Neural cell (in vitro differentiated cells): ENCODE data around the gene BMPR2. TPM values are rescaled to one million over a fixed set of nuclear protein-coding genes. Genes with fewer than 3 reads are reported as not detected.
"Not testable (repeated sequence)": the region's sequence is repeated elsewhere in the genome, so short reads cannot be mapped to it uniquely, and the experiment has no call there.

Source experiments
- H2AFZ ChIP-seq: fragments of 200-600, 300-800 bp; sonication (generic), shearing (Covaris generic); 2 replicates; pipeline ENCODE4 v1.6.0; 2014; ENCODE audit warnings: low read depth, mild to moderate bottlenecking, antibody characterized with exemption, low read length, moderate library complexity
- H3F3A ChIP-seq: fragments of 200-600 bp; shearing (Covaris generic); 2 replicates; pipeline ENCODE4 v1.6.1; 2016; ENCODE audit warnings: mild to moderate bottlenecking, moderate library complexity, mixed read lengths, antibody characterized with exemption, low read length; ENCODE audit not compliant: insufficient read depth, poor library complexity, severe bottlenecking
- H3K27ac ChIP-seq: fragments of 200-600, 300-800 bp; sonication (generic), shearing (Covaris generic); 2 replicates; pipeline ENCODE4 v1.5.1; 2014; ENCODE audit warnings: mild to moderate bottlenecking, low read length, moderate library complexity
- H3K27me3 ChIP-seq: fragments of 300-800, 200-600 bp; sonication (generic), shearing (Covaris generic); 2 replicates; pipeline ENCODE4 v1.6.0; 2014; ENCODE audit warnings: mild to moderate bottlenecking, low read depth, low read length, moderate library complexity; ENCODE audit not compliant: insufficient read depth
- H3K36me3 ChIP-seq: fragments of 300-800, 200-600 bp; sonication (generic), shearing (Covaris generic); 2 replicates; pipeline ENCODE4 v1.5.1; 2014; ENCODE audit warnings: mild to moderate bottlenecking, antibody characterized with exemption, low read length, moderate library complexity; ENCODE audit not compliant: insufficient read depth
- H3K4me2 ChIP-seq: fragments of 300-800, 200-600 bp; sonication (generic), shearing (Covaris generic); 2 replicates; pipeline ENCODE4 v1.6.0; 2014; ENCODE audit warnings: mild to moderate bottlenecking, low read length
- H3K4me3 ChIP-seq: fragments of 300-800, 200-600 bp; sonication (generic), shearing (Covaris generic); 2 replicates; pipeline ENCODE4 v1.5.1; 2014; ENCODE audit warnings: mild to moderate bottlenecking, low read length, moderate library complexity
- H3K79me2 ChIP-seq: fragments of 200-600 bp; shearing (Covaris generic); replicated peaks from 2 replicates; pipeline ENCODE4 v1.6.0; 2014; ENCODE audit warnings: mild to moderate bottlenecking, low read length, moderate library complexity; ENCODE audit not compliant: insufficient read depth
- H3K9ac ChIP-seq: fragments of 300-800, 200-600 bp; sonication (generic), shearing (Covaris generic); 2 replicates; pipeline ENCODE4 v1.6.1; 2016; ENCODE audit warnings: mild to moderate bottlenecking, low read length, mixed read lengths
- H3K9me2 ChIP-seq: fragments of 200-600 bp; shearing (Covaris generic); 2 replicates; pipeline ENCODE4 v1.6.1; 2016; ENCODE audit warnings: mild to moderate bottlenecking, low read length, mixed read lengths; ENCODE audit not compliant: insufficient read depth
- H3K9me3 ChIP-seq: fragments of 200-600, 300-800 bp; sonication (generic), shearing (Covaris generic); 2 replicates; pipeline ENCODE4 v1.6.1; 2016; ENCODE audit warnings: mild to moderate bottlenecking, mixed run types, low read length, moderate library complexity, mixed read lengths
- H4K20me1 ChIP-seq: fragments of 200-600 bp; shearing (Covaris generic); 2 replicates; pipeline ENCODE4 v1.6.1; 2016; ENCODE audit warnings: mild to moderate bottlenecking, mixed run types; ENCODE audit not compliant: insufficient read depth
- CTCF ChIP-seq: fragments of 450-650 bp; IDR thresholded peaks from 2 replicates; pipeline ENCODE4 v1.5.1; 2014; ENCODE audit warnings: antibody characterized with exemption, mild to moderate bottlenecking, moderate library complexity; ENCODE audit not compliant: poor library complexity, severe bottlenecking
- EP300 ChIP-seq: fragments of 450-650 bp; conservative IDR thresholded peaks from 2 replicates; pipeline ENCODE4 v1.6.1; 2014; ENCODE audit warnings: antibody characterized with exemption, mild to moderate bottlenecking, moderate library complexity; ENCODE audit not compliant: poor library complexity, severe bottlenecking
- EZH2 ChIP-seq: fragments of 200-600, 300-800 bp; shearing (Covaris generic), sonication (generic); IDR thresholded peaks from 2 replicates; pipeline ENCODE4 v1.6.1; 2014; ENCODE audit warnings: antibody characterized with exemption, low read length, borderline replicate concordance, mild to moderate bottlenecking; ENCODE audit not compliant: insufficient read depth, poor library complexity, severe bottlenecking
- MXI1 ChIP-seq: fragments of 450-650 bp; conservative IDR thresholded peaks from 2 replicates; pipeline ENCODE4 v1.6.1; 2014; ENCODE audit warnings: antibody characterized with exemption, mild to moderate bottlenecking; ENCODE audit not compliant: poor library complexity, severe bottlenecking
- POLR2AphosphoS5 ChIP-seq: IDR thresholded peaks from 2 replicates; pipeline ENCODE4 v1.6.1; 2012
- RAD21 ChIP-seq: fragments of 450-650 bp; conservative IDR thresholded peaks from 2 replicates; pipeline ENCODE4 v1.6.1; 2014; ENCODE audit warnings: antibody characterized with exemption, mild to moderate bottlenecking, moderate library complexity
- REST ChIP-seq: IDR thresholded peaks from 2 replicates; pipeline ENCODE4 v1.6.1; 2012; ENCODE audit warnings: borderline replicate concordance
- SMC3 ChIP-seq: fragments of 450-650 bp; conservative IDR thresholded peaks from 2 replicates; pipeline ENCODE4 v1.6.1; 2014; ENCODE audit warnings: antibody characterized with exemption, mild to moderate bottlenecking, moderate library complexity; ENCODE audit not compliant: poor library complexity
- TAF1 ChIP-seq: IDR thresholded peaks from 2 replicates; pipeline ENCODE4 v1.6.1; 2012; ENCODE audit warnings: low read depth
- polyA plus RNA-seq: library from polyadenylated mRNA; depleted of rRNA; stranded (reverse); fragments of >200 nt; gene quantifications from 2 replicates; pipeline ENCODE4 v1.2.3, GENCODE V29; 2014

The BMPR2 gene
- polyA plus RNA-seq, 1 donor from 2014 or later = 18.4 TPM

- no peak overlapping the region for H3K9ac ChIP-seq
- H4K20me1 ChIP-seq = no peaks in the 10 kb centered on the region
- no peak overlapping the region for H3K4me3 ChIP-seq
- no peak overlapping the region for H3K27ac ChIP-seq
- no peak overlapping the region for H2AFZ ChIP-seq
- no peaks in the 10 kb centered on the region for H3K9me2 ChIP-seq
- H3K4me2 ChIP-seq = no peak overlapping the region
- H3K9me3 ChIP-seq = no peaks in the 10 kb centered on the region
- no peaks in the 10 kb centered on the region for H3F3A ChIP-seq
- peaks cover 3% of the 10 kb centered on the region for H3K27me3 ChIP-seq
- TF ChIP-seq EZH2 (no peak), TAF1 (no peak), SMC3 (no peak), EP300 (no peak)
- H3K36me3 ChIP-seq = no peaks in the 10 kb centered on the region
- no peaks in the 10 kb centered on the region for H3K79me2 ChIP-seq
Observed at GRCh38 chr2:202494300-202495229, 118.4 kb downstream of the BMPR2 start.

GRCh38 chr2:202495230-202495604 lies 119.1 kb downstream of the BMPR2 start:
- Histone ChIP-seq H3K36me3 (no peaks in the 10 kb centered on the region), H3K27me3 (peaks cover 3% of the 10 kb centered on the region), H2AFZ (no peak overlapping the region), H3K27ac (no peak overlapping the region), H3K79me2 (no peaks in the 10 kb centered on the region), H3K9me2 (no peaks in the 10 kb centered on the region), H3K4me2 (no peak overlapping the region), H4K20me1 (no peaks in the 10 kb centered on the region), H3K9me3 (no peaks in the 10 kb centered on the region), H3K9ac (no peak overlapping the region), H3K4me3 (no peak overlapping the region), H3F3A (no peaks in the 10 kb centered on the region)
- TF ChIP-seq POLR2AphosphoS5 (no peak), REST (no peak), TAF1 (no peak), SMC3 (no peak), EP300 (no peak), MXI1 (no peak), RAD21 (no peak), CTCF (no peak), EZH2 (no peak)

- not testable (repeated sequence) for H3F3A ChIP-seq, H3K4me2 ChIP-seq, H3K27ac ChIP-seq, H3K27me3 ChIP-seq, H4K20me1 ChIP-seq, H3K4me3 ChIP-seq, H3K9ac ChIP-seq, H2AFZ ChIP-seq, H3K36me3 ChIP-seq, H3K9me3 ChIP-seq, H3K79me2 ChIP-seq, H3K9me2 ChIP-seq
Observed at GRCh38 chr2:202496835-202497472, 120.8 kb downstream of the BMPR2 start.

- H3K4me2 ChIP-seq, H3K27ac ChIP-seq, H3F3A ChIP-seq, H3K79me2 ChIP-seq, H3K9ac ChIP-seq, H2AFZ ChIP-seq, H3K27me3 ChIP-seq, H3K36me3 ChIP-seq, H4K20me1 ChIP-seq, H3K9me2 ChIP-seq, H3K4me3 ChIP-seq, H3K9me3 ChIP-seq: not testable (repeated sequence)
Observed at GRCh38 chr2:202497473-202497866, 121.3 kb downstream of the BMPR2 start.
